Spinal cord (tissue), 10 donors: Measurements from ENCODE around the gene NMT1. TPM values are rescaled to one million over a fixed set of nuclear protein-coding genes. Genes with fewer than 3 reads are reported as not detected.

Experiments
- DNase-seq, 6 donors: peaks; one replicate each; pipeline versions ENCODE4 v3.0.0 to v3.0.0-alpha.2; 2013 to 2015; ENCODE audit warnings: low spot score in 6 of 6, low read depth in 4 of 6
- H3K27ac ChIP-seq: one replicate; pipeline ENCODE4 v1.5.1; 2013; ENCODE audit warnings: low read depth, low read length, control low read depth
- H3K27me3 ChIP-seq: one replicate; pipeline ENCODE4 v1.6.1; 2013; ENCODE audit warnings: low read length; ENCODE audit not compliant: control insufficient read depth, insufficient read depth
- H3K36me3 ChIP-seq: one replicate; pipeline ENCODE4 v1.6.1; 2013; ENCODE audit warnings: low read length; ENCODE audit not compliant: control insufficient read depth, insufficient read depth
- H3K4me1 ChIP-seq: one replicate; pipeline ENCODE4 v1.6.1; 2013; ENCODE audit warnings: low read length; ENCODE audit not compliant: control insufficient read depth, insufficient read depth
- H3K4me3 ChIP-seq: one replicate; pipeline ENCODE4 v1.5.1; 2013; ENCODE audit warnings: low read depth, low read length, control low read depth
- H3K9me3 ChIP-seq: one replicate; pipeline ENCODE4 v1.6.1; 2013; ENCODE audit warnings: low read length; ENCODE audit not compliant: control insufficient read depth, insufficient read depth
- WGBS: methylation state at CpG from one replicate; pipeline ENCODE4 v1.1.5; 2013; ENCODE audit warnings: missing lambda C conversion rate; ENCODE audit not compliant: insufficient coverage; 5-methylcytosine and 5-hydroxymethylcytosine counted together
- polyA plus RNA-seq, 2 donors: library from polyadenylated mRNA; unstranded; fragments of 120-200 nt; gene quantifications; one replicate each; pipeline ENCODE4 v1.2.1, GENCODE V29; 2013; ENCODE audit not compliant: insufficient read length in 2 of 2
- total RNA-seq, 2 donors: library from RNA; depleted of rRNA in 1 of 2; stranded (reverse); fragments of 120-200 nt in 1 of 2; fragments of >200 nt in 1 of 2; gene quantifications; one replicate each; pipeline versions ENCODE4 v1.2.3 to v1.2.4, GENCODE V29; 2013 to 2014
- donor health status: healthy.

Gene NMT1
- total and polyA plus RNA-seq, 4 donors = 51.6 to 77.9 (median 60.5) TPM

DNA sequence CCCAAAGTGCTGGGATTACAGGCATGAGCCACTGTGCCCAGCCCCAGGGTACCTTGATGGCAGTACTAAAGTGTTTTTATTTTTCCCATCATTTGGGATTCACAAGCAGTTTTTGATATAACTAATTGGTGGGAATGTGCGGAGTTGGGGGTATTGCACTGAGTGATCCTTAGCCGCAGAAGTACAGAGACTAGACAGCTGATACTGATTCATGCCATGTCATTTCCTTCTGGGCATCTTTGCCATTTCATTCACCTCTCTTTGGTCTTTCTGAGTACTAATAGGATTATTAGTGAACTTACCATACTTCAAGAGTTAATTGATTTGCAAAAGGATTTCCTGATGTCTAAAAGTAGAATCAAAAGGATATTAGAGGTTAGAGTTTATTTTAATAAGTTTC is 9.7 kb downstream of the NMT1 start:
- 100% methylated on average over 1 of the region's 2 CpGs for WGBS
- H3K36me3 ChIP-seq = peaks cover 24% of the 10 kb centered on the region
- DNase-seq = no peak
- no peaks in the 10 kb centered on the region for H3K27me3 ChIP-seq
- H3K27ac ChIP-seq = no peak overlapping the region
- no peaks in the 10 kb centered on the region for H3K9me3 ChIP-seq
- peaks cover 6% of the 10 kb centered on the region for H3K4me1 ChIP-seq
- H3K4me3 ChIP-seq = no peak overlapping the region

DNA sequence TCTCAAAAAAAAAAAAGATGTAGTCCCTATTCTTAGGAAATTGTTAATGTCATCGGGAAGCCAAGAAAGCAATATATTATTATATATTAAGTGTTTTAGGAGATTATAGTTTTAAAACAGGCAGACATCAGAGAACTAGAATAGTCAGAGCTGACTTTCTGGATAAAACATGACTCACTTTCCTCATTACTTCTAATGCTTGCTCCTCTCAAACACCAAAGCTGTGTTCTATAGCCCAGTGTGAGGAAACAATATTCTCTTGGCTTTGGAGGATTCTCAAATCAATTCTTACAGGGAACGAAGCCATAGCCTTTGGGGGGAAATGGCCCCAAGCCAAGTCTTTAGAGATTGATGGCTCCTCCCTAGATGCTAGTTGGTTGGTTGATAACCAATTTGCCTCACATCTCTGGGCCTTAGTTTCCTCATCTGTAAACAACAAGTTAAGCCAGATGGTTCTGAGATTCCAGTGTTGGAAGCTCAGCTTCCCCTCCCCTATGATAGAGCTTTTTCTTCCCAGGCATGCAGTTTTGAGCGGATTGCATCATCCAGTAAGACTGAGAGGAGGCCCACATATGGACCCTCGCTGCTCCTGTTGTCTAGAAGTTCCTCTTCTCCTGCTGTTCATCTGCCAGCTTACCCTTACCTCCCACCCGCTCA is 12.4 kb downstream of the NMT1 start:
- H3K36me3 ChIP-seq = peaks cover 25% of the 10 kb centered on the region
- DNase-seq = no peak
- 55% methylated on average over 2 of the region's 5 CpGs for WGBS
- H3K27ac ChIP-seq = no peak overlapping the region
- H3K4me3 ChIP-seq = no peak overlapping the region
- no peaks in the 10 kb centered on the region for H3K27me3 ChIP-seq
- H3K9me3 ChIP-seq = no peaks in the 10 kb centered on the region
- peaks cover 6% of the 10 kb centered on the region for H3K4me1 ChIP-seq

GRCh38 chr17:45077643-45078042 is 16.5 kb downstream of the NMT1 start:
- no peak overlapping the region for H3K27ac ChIP-seq
- peaks cover 32% of the 10 kb centered on the region for H3K36me3 ChIP-seq
- no peaks in the 10 kb centered on the region for H3K9me3 ChIP-seq
- DNase-seq = no peak
- H3K4me3 ChIP-seq = no peak overlapping the region
- H3K27me3 ChIP-seq = no peaks in the 10 kb centered on the region
- peaks cover 14% of the 10 kb centered on the region for H3K4me1 ChIP-seq
- 90% methylated on average over 3 of the region's 3 CpGs for WGBS

DNA sequence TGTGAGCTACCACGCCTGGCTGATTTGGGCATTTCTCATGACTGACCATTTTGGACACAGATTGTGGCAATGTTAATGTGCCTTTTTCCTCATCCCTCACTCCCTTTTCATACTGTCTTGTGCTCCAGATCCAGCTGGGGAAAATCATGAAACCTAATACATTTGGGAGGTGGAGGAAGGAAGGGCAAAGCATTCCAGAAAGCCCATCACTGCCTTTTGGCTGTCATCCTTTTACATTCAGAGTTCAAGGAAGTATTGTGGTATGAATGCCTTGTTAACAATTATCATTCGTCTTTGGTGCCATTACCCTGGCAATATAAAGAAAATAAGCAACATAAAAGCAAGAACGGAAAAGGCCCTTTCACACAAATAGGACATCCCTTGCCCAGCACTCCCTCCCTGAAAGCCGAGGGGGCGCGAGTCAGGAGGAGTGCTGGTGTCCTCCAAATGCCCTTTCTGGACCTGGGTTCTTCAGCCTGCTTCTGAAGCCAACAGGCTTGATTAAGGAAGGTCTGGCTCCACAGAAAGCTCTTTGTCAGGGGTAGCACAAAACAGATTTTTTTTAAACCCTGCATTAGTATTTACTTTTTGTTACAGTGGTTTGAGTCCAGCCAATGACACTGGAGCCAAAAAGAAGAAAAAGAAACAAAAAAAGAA is 20.1 kb downstream of the NMT1 start:
- DNase-seq = peak in 2 of 6 donors; percentile 56 to 70
- Histone ChIP-seq H3K27me3 (no peaks in the 10 kb centered on the region), H3K27ac (peak overlapping the region; percentile 57), H3K4me1 (peaks cover 10% of the 10 kb centered on the region), H3K36me3 (peaks cover 39% of the 10 kb centered on the region), H3K9me3 (no peaks in the 10 kb centered on the region), H3K4me3 (no peak overlapping the region)
- 71% methylated on average over 4 of the region's 6 CpGs for WGBS

DNA sequence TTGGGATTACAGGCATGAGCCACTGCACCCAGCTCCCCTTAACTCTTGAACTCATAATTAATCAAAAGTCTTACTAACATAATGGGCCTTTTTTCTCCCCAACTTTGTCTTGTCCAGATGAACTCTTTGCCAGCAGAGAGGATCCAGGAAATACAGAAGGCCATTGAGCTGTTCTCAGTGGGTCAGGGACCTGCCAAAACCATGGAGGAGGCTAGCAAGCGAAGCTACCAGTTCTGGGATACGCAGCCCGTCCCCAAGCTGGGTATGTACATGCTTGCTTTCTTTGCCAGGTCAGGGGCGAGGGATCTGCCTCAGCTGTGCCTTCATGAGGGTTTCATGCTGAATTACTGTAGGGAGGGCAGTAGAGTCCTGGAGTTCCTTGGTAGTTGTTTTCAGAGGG is 25.3 kb downstream of the NMT1 start:
- no peak overlapping the region for H3K4me3 ChIP-seq
- peaks cover 36% of the 10 kb centered on the region for H3K4me1 ChIP-seq
- WGBS = 36% methylated on average over 3 of the region's 4 CpGs
- peak overlapping the region; percentile 31 for H3K27ac ChIP-seq
- H3K27me3 ChIP-seq = no peaks in the 10 kb centered on the region
- H3K36me3 ChIP-seq = peaks cover 66% of the 10 kb centered on the region
- no peaks in the 10 kb centered on the region for H3K9me3 ChIP-seq
- peak in 2 of 6 donors; percentile 45 to 78 for DNase-seq

DNA sequence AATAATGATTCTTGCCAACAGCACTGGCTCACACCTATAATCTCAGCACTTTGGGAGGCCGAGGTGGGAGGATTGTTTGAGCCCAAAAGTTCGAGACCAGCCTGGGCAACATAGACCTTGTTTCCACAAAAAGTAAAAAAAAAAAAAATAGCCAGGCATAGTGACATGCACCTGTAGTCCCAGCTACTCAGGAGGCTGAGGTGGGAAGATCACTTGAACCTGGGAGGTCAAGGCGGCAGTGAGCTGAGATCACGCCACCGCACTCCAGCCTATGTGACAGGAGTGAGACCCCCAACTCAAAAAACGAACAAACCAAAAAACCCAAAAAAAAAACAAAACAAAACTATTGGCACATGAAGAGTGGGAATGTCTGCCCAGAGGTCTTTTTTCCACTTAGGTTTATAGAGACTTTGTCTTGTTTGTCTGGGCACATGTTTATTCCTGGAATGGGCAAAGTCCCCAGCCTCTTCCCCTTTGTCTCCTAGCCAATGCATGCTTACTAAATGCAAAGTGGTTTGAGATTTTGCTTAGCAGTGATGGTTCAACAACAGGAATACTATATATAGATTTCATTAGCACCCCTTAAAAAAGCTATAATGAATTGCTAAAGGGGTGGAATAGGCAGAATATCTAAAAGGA is 25.9 kb downstream of the NMT1 start:
- no peaks in the 10 kb centered on the region for H3K27me3 ChIP-seq
- H3K27ac ChIP-seq = peak overlapping the region; percentile 60
- 71% methylated on average over 1 of the region's 6 CpGs for WGBS
- peaks cover 38% of the 10 kb centered on the region for H3K4me1 ChIP-seq
- peaks cover 64% of the 10 kb centered on the region for H3K36me3 ChIP-seq
- peak in 2 of 6 donors; percentile 25 to 83 for DNase-seq
- H3K9me3 ChIP-seq = no peaks in the 10 kb centered on the region
- no peak overlapping the region for H3K4me3 ChIP-seq

DNA sequence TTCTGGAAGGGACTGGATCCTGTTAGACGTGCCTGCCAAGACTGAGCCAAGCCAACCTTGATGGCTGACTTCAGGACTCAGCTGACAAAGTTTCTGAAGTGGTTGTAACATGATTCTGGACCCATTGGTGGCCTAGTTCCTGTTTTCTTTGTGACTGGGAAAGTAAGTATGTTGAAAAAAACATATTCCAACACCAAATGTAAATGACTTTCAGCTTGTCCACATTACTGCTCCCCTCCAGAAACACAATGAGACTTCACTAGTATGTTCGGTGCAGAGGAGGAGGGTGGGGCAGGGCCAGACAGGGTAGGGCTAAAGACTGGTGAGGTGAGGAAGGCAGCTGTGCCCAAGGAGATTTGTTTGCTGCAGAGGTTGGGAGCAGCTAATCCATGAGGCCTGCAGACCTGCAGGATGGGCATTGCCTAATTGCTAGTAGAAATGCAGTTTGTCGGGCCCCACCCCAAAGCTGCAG is 26.4 kb downstream of the NMT1 start:
- Histone ChIP-seq H3K27ac (peak overlapping the region; percentile 60), H3K4me1 (peaks cover 42% of the 10 kb centered on the region), H3K36me3 (peaks cover 59% of the 10 kb centered on the region), H3K9me3 (no peaks in the 10 kb centered on the region), H3K27me3 (no peaks in the 10 kb centered on the region), H3K4me3 (no peak overlapping the region)
- WGBS = 70% methylated on average over 2 of the region's 3 CpGs
- no peak for DNase-seq

- peaks cover 56% of the 10 kb centered on the region for H3K36me3 ChIP-seq
- peak overlapping the region; percentile 60 for H3K27ac ChIP-seq
- no peak for DNase-seq
- H3K9me3 ChIP-seq = no peaks in the 10 kb centered on the region
- WGBS = 97% methylated on average over 5 of the region's 5 CpGs
- no peak overlapping the region for H3K4me3 ChIP-seq
- no peaks in the 10 kb centered on the region for H3K27me3 ChIP-seq
- H3K4me1 ChIP-seq = peaks cover 46% of the 10 kb centered on the region
Measured at GRCh38 chr17:45087978-45088377, 26.9 kb downstream of the NMT1 start.

GRCh38 chr17:45088741-45089140 is 27.6 kb downstream of the NMT1 start:
- H3K4me1 ChIP-seq = peaks cover 53% of the 10 kb centered on the region
- H3K27ac ChIP-seq = no peak overlapping the region
- H3K4me3 ChIP-seq = no peak overlapping the region
- no peak for DNase-seq
- no peaks in the 10 kb centered on the region for H3K27me3 ChIP-seq
- 100% methylated on average over 2 of the region's 3 CpGs for WGBS
- peaks cover 60% of the 10 kb centered on the region for H3K36me3 ChIP-seq
- no peaks in the 10 kb centered on the region for H3K9me3 ChIP-seq
